RWPE2 (cell line): ENCODE results near the gene HASPIN.

Source experiments
- ATAC-seq: fragments of 200-7000 bp; cut with Tn5 transposase; 3 replicates; pipeline ENCODE4 v1.9.1; 2021; ENCODE audit warnings: low read depth
- DNase-seq: peaks from one replicate; pipeline ENCODE4 v3.0.0-alpha.2; 2020; ENCODE audit warnings: low spot score
- H3K27ac ChIP-seq: fragments of 450-650 bp; 2 replicates; pipeline ENCODE4 v1.5.1; 2017; ENCODE audit warnings: mild to moderate bottlenecking; ENCODE audit not compliant: poor library complexity, severe bottlenecking
- H3K27me3 ChIP-seq: fragments of 250-450 bp; sonication (Bioruptor Pico); 2 replicates; pipeline ENCODE4 v1.5.1; 2021; ENCODE audit warnings: mild to moderate bottlenecking, moderate library complexity; ENCODE audit not compliant: insufficient read depth, poor library complexity, severe bottlenecking
- H3K36me3 ChIP-seq: fragments of 250-450 bp; sonication (Bioruptor Pico); 2 replicates; pipeline ENCODE4 v1.5.1; 2020; ENCODE audit warnings: low read depth, mild to moderate bottlenecking, moderate library complexity
- H3K4me1 ChIP-seq: fragments of 250-450 bp; sonication (Bioruptor Pico); 2 replicates; pipeline ENCODE4 v1.5.1; 2021; ENCODE audit warnings: mild to moderate bottlenecking, moderate library complexity; ENCODE audit not compliant: insufficient read depth, poor library complexity, severe bottlenecking
- H3K4me3 ChIP-seq: fragments of 250-450 bp; sonication (Bioruptor Pico); 2 replicates; pipeline ENCODE4 v1.5.1; 2021; ENCODE audit warnings: mild to moderate bottlenecking, moderate library complexity; ENCODE audit not compliant: severe bottlenecking
- H3K9me3 ChIP-seq: fragments of 250-450 bp; sonication (Bioruptor Pico); 2 replicates; pipeline ENCODE4 v1.5.1; 2021; ENCODE audit warnings: mild to moderate bottlenecking, moderate library complexity; ENCODE audit not compliant: severe bottlenecking
- TF ChIP-seq, protein P1 (sequence below): fragments of 450-650 bp; IDR thresholded peaks from one replicate; pipeline ENCODE4 v1.5.1; 2017; ENCODE audit warnings: mild to moderate bottlenecking, moderate library complexity; ENCODE audit not compliant: poor library complexity, severe bottlenecking

HASPIN gene

DNA sequence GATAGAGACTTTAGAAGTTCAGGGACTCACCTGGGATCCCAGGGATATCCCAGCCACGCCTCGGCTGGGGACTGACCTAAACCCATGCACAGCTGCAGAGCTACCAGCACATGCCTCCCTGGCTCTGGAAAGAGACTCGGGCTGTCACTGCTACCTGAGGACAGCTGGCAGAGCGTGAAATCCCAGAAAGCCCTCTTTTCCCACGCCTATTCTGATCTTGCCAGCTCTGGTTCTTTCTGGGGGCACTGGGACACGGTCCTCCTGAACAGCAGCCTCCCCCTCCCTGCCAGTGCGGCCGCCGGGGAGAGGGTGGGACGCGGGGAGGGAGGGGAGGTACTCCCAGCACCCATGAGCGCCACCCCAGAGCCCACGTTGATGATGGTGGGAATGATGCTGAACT is 38.5 kb upstream of the HASPIN start:
- no peak overlapping the region for H3K27ac ChIP-seq
- TF ChIP-seq, protein P1, sequence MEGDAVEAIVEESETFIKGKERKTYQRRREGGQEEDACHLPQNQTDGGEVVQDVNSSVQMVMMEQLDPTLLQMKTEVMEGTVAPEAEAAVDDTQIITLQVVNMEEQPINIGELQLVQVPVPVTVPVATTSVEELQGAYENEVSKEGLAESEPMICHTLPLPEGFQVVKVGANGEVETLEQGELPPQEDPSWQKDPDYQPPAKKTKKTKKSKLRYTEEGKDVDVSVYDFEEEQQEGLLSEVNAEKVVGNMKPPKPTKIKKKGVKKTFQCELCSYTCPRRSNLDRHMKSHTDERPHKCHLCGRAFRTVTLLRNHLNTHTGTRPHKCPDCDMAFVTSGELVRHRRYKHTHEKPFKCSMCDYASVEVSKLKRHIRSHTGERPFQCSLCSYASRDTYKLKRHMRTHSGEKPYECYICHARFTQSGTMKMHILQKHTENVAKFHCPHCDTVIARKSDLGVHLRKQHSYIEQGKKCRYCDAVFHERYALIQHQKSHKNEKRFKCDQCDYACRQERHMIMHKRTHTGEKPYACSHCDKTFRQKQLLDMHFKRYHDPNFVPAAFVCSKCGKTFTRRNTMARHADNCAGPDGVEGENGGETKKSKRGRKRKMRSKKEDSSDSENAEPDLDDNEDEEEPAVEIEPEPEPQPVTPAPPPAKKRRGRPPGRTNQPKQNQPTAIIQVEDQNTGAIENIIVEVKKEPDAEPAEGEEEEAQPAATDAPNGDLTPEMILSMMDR: no peak
- peak; percentile 38; the same call in 1 of the 3 replicates for ATAC-seq
- no peaks in the 10 kb centered on the region for H3K36me3 ChIP-seq
- no peaks in the 10 kb centered on the region for H3K9me3 ChIP-seq
- no peak overlapping the region for H3K4me3 ChIP-seq
- DNase-seq: no peak
- H3K4me1 ChIP-seq: no peaks in the 10 kb centered on the region
- H3K27me3 ChIP-seq: no peaks in the 10 kb centered on the region

DNA sequence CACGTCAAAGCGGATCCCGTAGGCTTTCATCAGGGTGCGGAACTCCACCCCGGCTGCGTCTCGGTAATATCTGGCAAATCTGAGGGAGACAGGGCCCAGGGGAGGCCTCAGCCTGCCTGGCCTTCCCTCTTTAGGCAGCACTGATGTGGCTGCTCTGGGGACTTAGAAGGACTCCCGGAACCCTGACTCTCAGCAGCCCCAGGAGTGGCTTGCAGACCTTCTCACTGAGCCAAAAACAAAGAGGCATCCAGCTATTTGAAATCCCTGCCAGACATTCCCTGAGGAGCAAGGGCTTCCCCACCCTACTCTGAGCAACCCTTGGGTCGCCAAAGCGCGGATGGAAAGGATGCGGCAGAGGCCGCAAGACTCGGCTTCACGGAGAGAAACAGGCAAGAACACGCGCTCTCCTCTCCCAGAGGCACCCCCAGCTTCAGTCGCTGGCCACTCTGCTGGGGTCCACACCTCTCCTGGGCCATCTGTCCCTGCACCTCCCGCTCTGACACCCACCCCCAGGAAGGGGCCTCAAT is 35.6 kb upstream of the HASPIN start:
- peak; percentile 28; the same call in 1 of the 3 replicates for ATAC-seq
- no peaks in the 10 kb centered on the region for H3K9me3 ChIP-seq
- H3K27me3 ChIP-seq: no peaks in the 10 kb centered on the region
- TF ChIP-seq, protein P1: no peak
- no peaks in the 10 kb centered on the region for H3K4me1 ChIP-seq
- DNase-seq: no peak
- H3K4me3 ChIP-seq: no peak overlapping the region
- H3K27ac ChIP-seq: no peak overlapping the region
- H3K36me3 ChIP-seq: no peaks in the 10 kb centered on the region

DNA sequence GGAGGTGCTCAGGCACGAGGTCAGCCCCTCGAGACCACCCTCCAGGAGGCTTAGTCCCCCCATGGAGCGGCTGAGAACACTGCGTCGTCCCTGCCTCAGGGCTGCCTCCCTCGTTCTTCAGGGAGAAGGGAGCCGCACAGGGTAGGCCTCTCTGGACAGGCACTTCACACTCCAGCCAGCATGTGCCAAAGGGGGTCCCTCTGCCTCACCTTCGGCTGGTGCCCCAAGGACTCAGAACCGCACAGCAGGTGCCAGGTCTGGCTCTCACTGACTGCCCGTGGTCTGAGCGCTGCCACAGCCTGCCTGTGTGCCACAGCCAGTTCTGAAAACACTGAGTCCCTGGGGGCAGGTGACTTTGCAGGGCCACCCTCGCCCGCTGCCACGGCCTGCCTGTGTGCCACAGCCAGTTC is 34.8 kb upstream of the HASPIN start:
- Histone ChIP-seq H3K4me3 (no peak overlapping the region), H3K27ac (no peak overlapping the region), H3K27me3 (no peaks in the 10 kb centered on the region), H3K4me1 (no peaks in the 10 kb centered on the region), H3K36me3 (no peaks in the 10 kb centered on the region), H3K9me3 (no peaks in the 10 kb centered on the region)
- DNase-seq (no peak), ATAC-seq (no peak)
- TF ChIP-seq, protein P1: no peak

DNA sequence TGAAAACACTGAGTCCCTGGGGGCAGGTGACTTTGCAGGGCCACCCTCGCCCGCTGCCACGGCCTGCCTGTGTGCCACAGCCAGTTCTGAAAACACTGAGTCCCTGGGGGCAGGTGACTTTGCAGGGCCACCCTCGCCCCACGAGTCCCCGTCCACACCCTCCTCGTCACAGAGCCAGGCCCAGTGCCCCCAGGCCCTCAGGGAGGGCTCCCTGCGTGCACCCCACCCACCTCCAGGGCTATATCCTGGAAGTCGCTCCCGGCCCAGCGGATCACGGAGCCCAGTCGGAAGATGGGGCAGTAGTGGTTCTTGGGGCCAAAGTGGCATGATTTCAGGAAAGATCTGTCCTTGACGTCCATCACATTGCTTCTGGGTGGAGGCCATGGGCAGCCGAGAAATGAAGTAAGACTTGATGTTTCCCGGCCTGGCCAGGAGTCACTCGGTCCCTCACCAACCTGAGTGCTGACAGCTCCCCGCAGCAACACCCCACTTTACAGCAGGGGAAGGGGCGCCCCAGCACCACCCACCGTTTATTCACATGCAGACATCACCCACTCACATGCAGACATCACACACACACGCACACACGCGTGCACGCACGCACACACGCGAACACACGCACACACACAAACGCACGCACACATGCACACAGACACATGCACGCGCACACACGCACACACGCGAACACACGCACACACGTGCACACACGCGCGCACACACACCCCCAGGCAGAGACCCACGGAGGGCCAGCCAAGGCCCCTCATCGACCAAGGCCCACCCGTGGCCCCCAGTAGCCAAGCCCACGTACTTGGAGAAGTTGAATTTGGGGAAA is 34.2 kb upstream of the HASPIN start:
- no peak overlapping the region for H3K4me3 ChIP-seq
- H3K36me3 ChIP-seq: no peaks in the 10 kb centered on the region
- H3K9me3 ChIP-seq: no peaks in the 10 kb centered on the region
- DNase-seq: no peak
- no peak overlapping the region for H3K27ac ChIP-seq
- TF ChIP-seq, protein P1: no peak
- no peaks in the 10 kb centered on the region for H3K27me3 ChIP-seq
- H3K4me1 ChIP-seq: no peaks in the 10 kb centered on the region
- ATAC-seq: no peak
